Activated gamma-delta T cell treated with Interleukin-2 at 50 U/mL for 16 hours (primary cell): ENCODE measurements around the gene MRPL2.
A peak's percentile ranks its signal among the peaks of the same experiment; 100 is the strongest.

Source experiments
- DNase-seq: peaks from one replicate; pipeline ENCODE4 v3.0.0-alpha.2; 2020

Gene MRPL2

DNA sequence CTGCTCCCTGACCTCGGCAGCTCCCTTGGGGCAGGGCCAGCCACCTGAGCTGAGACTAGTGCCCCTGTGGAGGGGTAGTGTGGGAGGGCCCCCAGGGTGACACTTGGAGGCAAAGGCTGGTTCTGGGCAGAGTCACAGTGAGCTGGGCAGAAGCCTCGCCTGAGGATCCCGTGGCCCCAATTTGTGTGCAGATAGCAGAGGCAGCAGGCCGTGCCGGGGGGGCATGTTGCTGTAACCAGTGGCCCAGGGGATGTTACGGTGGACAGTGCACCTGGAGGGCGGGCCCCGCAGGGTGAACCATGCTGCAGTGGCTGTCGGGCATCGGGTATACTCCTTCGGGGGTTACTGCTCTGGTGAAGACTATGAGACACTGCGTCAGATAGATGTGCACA, 42.3 kb downstream of the MRPL2 start:
- DNase-seq: no peak

GRCh38 chr6:43016176-43016942, 42.9 kb downstream of the MRPL2 start:
- DNase-seq: no peak

- DNase-seq: no peak
Observed at GRCh38 chr6:43014434-43014909, 44.8 kb downstream of the MRPL2 start.

GRCh38 chr6:43013843-43014433, 45.3 kb downstream of the MRPL2 start, which contains the start of the genes KLHDC3 and MEA1:
TSS of gene KLHDC3 (plus strand) at chr6:43014249. CDS start at chr6:43017193, 2,944 bp downstream.
TSS of gene MEA1 (minus strand) at chr6:43013946. CDS start at chr6:43013813, 133 bp downstream.
- DNase-seq: peak; percentile 98

- DNase-seq: no peak
Observed at GRCh38 chr6:43013097-43013842, 46.0 kb downstream of the MRPL2 start.

GRCh38 chr6:43012364-43012763, 46.9 kb downstream of the MRPL2 start:
- DNase-seq: no peak

DNA sequence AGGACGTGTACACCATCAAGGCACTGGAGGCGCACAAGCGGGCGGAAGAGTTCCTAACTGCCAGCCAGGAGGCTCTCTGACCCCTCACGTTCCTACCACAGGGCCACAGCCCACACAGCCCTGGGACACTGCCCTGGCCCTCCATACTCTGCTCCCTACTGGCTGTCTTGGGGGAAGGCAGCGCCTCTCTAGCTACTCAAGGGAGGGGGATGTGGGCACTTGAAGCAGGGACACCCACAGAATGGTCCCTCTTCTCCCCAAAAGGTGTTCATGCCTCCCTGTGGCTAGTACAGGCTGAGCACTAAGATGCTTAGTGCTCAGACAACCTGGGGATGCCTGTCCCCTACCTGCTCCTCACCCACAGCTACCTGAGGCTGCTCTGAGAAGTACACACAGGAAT, 48.0 kb downstream of the MRPL2 start:
- no peak for DNase-seq

DNA sequence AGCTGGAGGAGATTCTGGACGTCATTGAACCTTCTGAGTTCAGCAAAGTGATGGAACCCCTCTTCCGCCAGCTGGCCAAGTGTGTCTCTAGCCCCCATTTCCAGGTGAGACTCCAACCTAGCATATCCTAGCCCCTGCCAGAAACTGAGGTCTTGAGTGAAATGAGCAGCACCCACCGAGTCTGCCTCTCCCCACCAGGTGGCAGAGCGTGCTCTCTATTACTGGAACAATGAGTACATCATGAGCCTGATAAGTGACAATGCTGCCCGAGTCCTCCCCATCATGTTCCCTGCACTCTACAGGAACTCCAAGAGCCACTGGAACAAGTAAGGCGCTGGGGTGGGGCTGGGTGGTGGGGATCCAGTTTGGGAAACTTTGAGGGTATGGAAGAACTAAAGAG, 50.1 kb downstream of the MRPL2 start:
- no peak for DNase-seq

- DNase-seq: no peak
Observed at GRCh38 chr6:43007126-43007525, 52.1 kb downstream of the MRPL2 start.

- DNase-seq: no peak
Observed at GRCh38 chr6:43006251-43006650, 53.0 kb downstream of the MRPL2 start.

DNA sequence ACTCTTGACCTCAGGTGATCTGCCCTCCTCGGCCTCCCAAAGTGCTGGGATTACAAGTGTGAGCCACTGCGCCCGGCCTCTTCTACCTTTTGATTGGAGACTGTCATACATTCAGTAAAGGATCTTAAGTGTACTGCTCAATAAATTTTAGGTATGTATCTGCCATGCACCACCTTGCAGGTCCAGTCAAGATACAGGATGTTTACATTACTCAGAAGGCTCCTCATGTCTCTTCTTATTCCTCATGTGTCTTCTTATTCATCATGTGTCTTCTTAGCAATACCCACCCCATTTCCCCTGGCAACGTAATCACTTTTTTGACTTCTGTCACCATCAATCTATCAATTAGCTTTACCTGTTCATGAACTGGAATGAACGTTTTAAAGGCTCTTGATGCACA, 53.4 kb downstream of the MRPL2 start:
- no peak for DNase-seq
